SHP77 (cell line): Measurements from ENCODE around the gene PAQR3.
"Not testable (repeated sequence)": the region's sequence is repeated elsewhere in the genome, so short reads cannot be mapped to it uniquely, and the experiment has no call there.

Experiments
- DNase-seq, 2 experiments: peaks; one replicate each; lab custom pipeline; 2025; lab: John Stamatoyannopoulos, UW

Gene PAQR3

DNA sequence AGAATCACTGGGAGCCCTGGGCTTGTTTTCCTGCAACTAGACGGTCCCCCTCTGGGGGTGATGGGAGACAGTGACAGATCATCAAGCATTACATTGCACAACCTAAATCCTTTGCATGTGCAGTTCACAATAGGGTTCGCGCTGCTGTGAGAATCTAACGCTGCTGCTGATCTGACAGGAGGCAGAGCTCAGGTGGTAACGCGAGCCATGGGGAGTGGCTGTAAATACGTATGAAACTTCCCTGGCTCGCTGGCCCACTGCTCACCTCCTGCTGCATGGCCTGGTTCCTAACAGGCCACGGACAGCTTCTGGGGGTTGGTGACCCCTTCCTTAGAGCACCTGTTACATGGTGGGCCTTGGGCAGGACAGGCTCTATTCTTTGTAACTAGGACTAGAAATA lies 10.4 kb downstream of the PAQR3 start:
- DNase-seq: no peak

DNA sequence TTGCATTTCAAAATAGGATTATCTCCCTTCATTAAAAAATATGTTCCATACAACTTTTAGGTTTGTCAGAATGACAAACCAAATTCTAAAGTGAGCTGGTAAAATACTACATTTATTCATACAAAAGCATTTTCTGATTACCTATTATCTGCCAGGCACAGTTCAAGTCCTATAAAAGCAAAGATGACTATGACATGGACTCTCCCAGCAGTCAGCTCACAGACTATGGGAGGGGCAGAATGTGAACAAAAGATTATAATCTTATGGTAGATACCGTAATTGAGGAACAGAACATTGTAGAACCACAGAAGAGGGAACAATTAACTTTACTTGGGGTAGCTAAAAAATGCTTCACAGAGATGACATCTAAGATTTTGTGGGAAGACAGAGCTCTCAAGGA lies 12.4 kb downstream of the PAQR3 start:
- DNase-seq: no peak

GRCh38 chr4:78923464-78924312 lies 15.6 kb downstream of the PAQR3 start:
- DNase-seq: no peak

DNA sequence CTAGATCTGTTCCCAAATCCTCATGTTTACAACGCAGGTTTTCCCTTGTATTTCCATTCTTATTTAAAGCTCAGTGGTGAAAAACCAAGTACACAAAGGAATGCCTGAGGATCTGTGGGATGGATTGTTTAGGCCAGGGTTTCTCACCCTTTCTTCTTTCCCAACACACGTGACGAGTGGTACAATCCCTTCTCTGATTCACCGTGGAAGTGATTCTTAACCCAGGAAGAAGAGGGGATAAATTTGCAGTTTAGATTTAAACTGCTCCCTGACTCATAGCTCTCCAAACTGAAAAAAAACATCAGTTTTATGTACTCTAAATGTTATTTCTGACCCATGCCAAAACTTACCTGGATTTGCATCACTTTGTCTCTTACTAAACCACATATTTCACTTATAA lies 17.0 kb downstream of the PAQR3 start:
- DNase-seq: no peak

GRCh38 chr4:78910612-78911011 lies 28.6 kb downstream of the PAQR3 start:
- DNase-seq: no peak

- DNase-seq: not testable (repeated sequence)
Observed at GRCh38 chr4:78908974-78909373, 30.3 kb downstream of the PAQR3 start.

GRCh38 chr4:78907638-78908037 lies 31.6 kb downstream of the PAQR3 start:
- DNase-seq: no peak

GRCh38 chr4:78904143-78904542 lies 35.1 kb downstream of the PAQR3 start:
- no peak for DNase-seq

- DNase-seq: no peak
Observed at GRCh38 chr4:78902298-78902697, 36.9 kb downstream of the PAQR3 start.

GRCh38 chr4:78901882-78902281 lies 37.4 kb downstream of the PAQR3 start:
- no peak for DNase-seq

DNA sequence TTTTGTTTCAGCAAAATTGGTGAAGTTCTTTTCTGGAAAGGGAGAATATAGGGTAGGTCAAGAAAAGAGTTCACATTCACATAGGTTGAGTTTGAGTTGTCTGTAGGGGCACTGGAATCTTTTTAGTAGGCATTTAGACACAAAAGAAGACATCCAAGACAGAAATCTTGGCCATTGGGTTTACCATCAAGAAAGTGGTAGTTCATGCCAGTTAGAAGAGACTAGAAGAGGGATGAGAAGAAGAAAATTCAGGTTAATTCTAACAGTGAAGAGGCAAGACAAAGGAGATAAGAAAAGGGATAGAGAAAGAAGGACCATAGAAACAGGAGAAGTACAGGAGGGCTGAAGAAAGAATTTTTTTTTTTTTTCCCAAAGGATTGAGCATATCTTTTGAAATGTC lies 39.9 kb downstream of the PAQR3 start:
- DNase-seq: no peak

DNA sequence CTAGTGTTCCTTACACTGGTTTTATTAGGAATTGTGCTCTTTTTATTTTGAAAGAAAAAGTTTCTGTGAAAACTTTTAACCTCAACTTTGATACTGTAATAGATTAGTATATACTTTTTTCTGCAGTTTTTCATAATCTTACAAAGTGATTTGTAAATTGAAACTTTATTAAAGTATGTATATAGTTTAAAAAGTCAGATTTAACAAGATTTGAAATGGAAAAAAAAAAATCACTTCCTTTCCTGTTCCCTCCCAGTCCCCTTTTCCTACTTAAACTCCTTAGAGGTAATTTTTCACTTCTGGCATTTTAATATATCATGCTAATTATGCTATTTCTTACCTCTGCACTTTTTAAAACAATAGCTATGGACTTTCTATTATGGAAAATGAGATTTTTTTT lies 49.3 kb downstream of the PAQR3 start:
- no peak for DNase-seq

GRCh38 chr4:78885598-78885997 lies 53.6 kb downstream of the PAQR3 start:
- no peak for DNase-seq

DNA sequence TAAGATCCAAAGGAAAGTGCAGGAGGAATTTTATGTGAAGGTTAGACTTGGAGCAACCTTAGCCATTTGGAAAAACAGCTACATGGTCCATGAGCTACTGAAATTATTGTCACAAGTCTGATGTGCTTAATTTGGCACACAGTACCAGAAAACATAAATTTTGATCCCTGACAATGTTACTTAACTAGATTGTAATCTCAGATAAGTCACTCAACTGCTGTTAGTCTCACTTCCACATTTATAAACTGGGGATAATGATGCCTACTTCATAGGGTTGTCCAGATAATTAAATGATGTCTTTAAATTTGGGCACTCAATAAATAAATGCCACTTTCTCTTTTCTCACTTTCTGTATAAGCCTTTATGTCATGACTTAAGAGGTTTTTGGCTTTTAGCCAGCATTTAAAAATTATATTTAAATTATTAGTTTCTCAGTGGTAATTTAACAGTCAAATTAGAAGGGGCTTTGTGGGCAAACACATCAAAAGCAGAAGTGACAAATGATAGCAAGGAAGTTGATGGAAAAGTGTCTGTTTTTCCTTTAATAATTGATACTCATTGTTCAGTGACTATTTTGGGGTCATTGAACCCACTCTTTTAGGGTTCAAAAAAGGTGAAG lies 58.3 kb downstream of the PAQR3 start:
- DNase-seq: no peak

- no peak for DNase-seq
Observed at GRCh38 chr4:78878031-78878430, 61.2 kb downstream of the PAQR3 start.

GRCh38 chr4:78876568-78877320 lies 62.5 kb downstream of the PAQR3 start:
- DNase-seq: no peak

- DNase-seq: no peak
Observed at GRCh38 chr4:78870056-78870455, 69.2 kb downstream of the PAQR3 start.

DNA sequence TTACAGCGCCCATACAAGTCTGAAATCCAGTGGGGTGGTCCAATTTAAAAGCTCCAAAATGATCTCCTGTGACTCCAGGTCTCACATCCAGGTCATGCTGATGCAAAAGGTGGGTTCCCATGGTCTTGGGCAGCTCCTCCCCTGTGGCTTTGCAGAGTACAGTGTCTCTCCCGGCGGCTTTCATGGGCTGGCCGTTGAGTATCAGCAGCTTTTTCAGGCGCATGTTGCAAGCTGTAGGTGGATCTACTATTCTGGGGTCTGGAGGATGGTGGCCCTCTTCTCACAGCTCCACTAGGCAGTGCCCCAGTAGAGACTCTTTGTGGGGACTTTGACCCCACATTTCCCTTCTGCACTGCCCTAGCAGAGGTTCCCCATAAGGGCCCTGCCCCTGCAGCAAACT lies 70.5 kb downstream of the PAQR3 start:
- DNase-seq: not testable (repeated sequence)

- DNase-seq: no peak
Observed at GRCh38 chr4:78865451-78865850, 73.8 kb downstream of the PAQR3 start.

DNA sequence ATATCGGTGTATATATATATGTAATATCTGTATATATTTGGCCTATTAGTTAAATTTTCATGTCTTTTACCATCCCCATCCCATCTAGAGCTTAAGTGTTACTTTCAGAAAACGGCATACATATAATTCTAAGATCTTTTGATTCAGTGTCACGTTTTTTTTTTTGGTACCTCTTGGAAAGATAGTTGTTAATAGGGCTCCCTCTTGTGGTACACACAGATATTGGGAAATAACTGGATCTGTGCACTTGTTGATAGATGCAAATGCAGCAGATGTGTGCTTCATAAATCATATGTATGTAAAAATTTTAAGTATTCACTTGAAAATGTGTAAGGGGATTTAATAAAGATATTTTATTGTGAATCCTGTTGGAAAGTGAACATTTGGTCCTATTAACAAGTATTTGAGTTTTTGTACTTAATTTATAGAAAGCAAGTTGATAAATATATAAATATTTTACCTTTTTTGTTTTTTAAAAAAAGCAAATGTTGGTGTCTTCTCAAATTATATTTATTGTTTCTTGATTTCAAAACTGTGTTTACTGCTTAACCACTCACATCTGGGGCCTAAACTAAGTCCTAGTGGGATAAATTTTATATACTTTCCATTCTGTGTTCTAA lies 74.7 kb downstream of the PAQR3 start:
- peak; percentile 41 to 57 for DNase-seq

- DNase-seq: no peak
Observed at GRCh38 chr4:78863991-78864390, 75.2 kb downstream of the PAQR3 start.

GRCh38 chr4:78863254-78863869 lies 75.9 kb downstream of the PAQR3 start:
- DNase-seq: no peak
